Measurements from ENCODE around the gene FZD10. TPM values are rescaled to one million over a fixed set of nuclear protein-coding genes. Genes with fewer than 3 reads are reported as not detected.

Gene FZD10
- total RNA-seq, 1 experiment from 2014 or later = 0.19 TPM

GRCh38 chr12:130154276-130155070 lies 7.8 kb upstream of the FZD10 start:
- no peak for DNase-seq (ENCODE audit: low spot score)

- no peak for DNase-seq (ENCODE audit: low spot score)
Observed at GRCh38 chr12:130155416-130156073, 6.7 kb upstream of the FZD10 start.

- no peak for DNase-seq (ENCODE audit: low spot score)
Observed at GRCh38 chr12:130156652-130157275, 5.5 kb upstream of the FZD10 start.

- DNase-seq (ENCODE audit: low spot score) = no peak
Observed at GRCh38 chr12:130157998-130158753, 4.1 kb upstream of the FZD10 start.

- no peak for DNase-seq (ENCODE audit: low spot score)
Observed at GRCh38 chr12:130158754-130159059, 3.6 kb upstream of the FZD10 start.

- DNase-seq (ENCODE audit: low spot score) = no peak
Observed at GRCh38 chr12:130160306-130160705, 2.0 kb upstream of the FZD10 start.

GRCh38 chr12:130160711-130161231 lies 1.5 kb upstream of the FZD10 start:
- DNase-seq (ENCODE audit: low spot score) = no peak

- DNase-seq (ENCODE audit: low spot score) = peak; percentile 56
Observed at GRCh38 chr12:130161261-130162243, 712 bp upstream of the FZD10 start.

- no peak for DNase-seq (ENCODE audit: low spot score)
Observed at GRCh38 chr12:130162745-130163460, 639 bp downstream of the FZD10 start.

- DNase-seq (ENCODE audit: low spot score) = no peak
Observed at GRCh38 chr12:130163461-130164215, 1.4 kb downstream of the FZD10 start.

- DNase-seq (ENCODE audit: low spot score) = no peak
Observed at GRCh38 chr12:130164216-130164542, 1.9 kb downstream of the FZD10 start.

- peak; percentile 34 for DNase-seq (ENCODE audit: low spot score)
Observed at GRCh38 chr12:130164936-130165335, 2.7 kb downstream of the FZD10 start.

- no peak for DNase-seq (ENCODE audit: low spot score)
Observed at GRCh38 chr12:130166306-130166705, 4.0 kb downstream of the FZD10 start.

- no peak for DNase-seq (ENCODE audit: low spot score)
Observed at GRCh38 chr12:130167537-130167936, 5.3 kb downstream of the FZD10 start.

GRCh38 chr12:130169256-130169655 lies 7.0 kb downstream of the FZD10 start:
- no peak for DNase-seq (ENCODE audit: low spot score)

- no peak for DNase-seq (ENCODE audit: low spot score)
Observed at GRCh38 chr12:130169924-130170323, 7.7 kb downstream of the FZD10 start.

- DNase-seq (ENCODE audit: low spot score) = no peak
Observed at GRCh38 chr12:130170611-130171010, 8.3 kb downstream of the FZD10 start.

GRCh38 chr12:130177635-130178242 lies 15.5 kb downstream of the FZD10 start:
- no peak for DNase-seq (ENCODE audit: low spot score)

GRCh38 chr12:130178282-130178681 lies 16.0 kb downstream of the FZD10 start:
- no peak for DNase-seq (ENCODE audit: low spot score)

Measured in H4 (cell line).